Muscle of back (tissue), 11 donors: ENCODE data around the gene ZFPM1. TPM values are rescaled to one million over a fixed set of nuclear protein-coding genes. Genes with fewer than 3 reads are reported as not detected.
A peak's percentile ranks its signal among the peaks of the same experiment; 100 is the strongest.

ENCODE experiments used
- DNase-seq, 3 donors: peaks; one replicate each; pipeline versions ENCODE4 v3.0.0 to v3.0.0-alpha.2; 2013
- polyA plus RNA-seq, 10 donors: library from polyadenylated mRNA; unstranded; fragments of 120-200 nt; gene quantifications; one replicate each; pipeline ENCODE4 v1.2.1, GENCODE V29; 2013; ENCODE audit not compliant: insufficient read length in 10 of 10

Gene ZFPM1
- polyA plus RNA-seq, 10 donors, result 1.1 to 2.7 (median 1.3) TPM

- no peak for DNase-seq
Observed at GRCh38 chr16:88448461-88449266, 4.4 kb upstream of the ZFPM1 start.

- no peak for DNase-seq
Observed at GRCh38 chr16:88449267-88449561, 3.9 kb upstream of the ZFPM1 start.

GRCh38 chr16:88451586-88452481, 1.2 kb upstream of the ZFPM1 start:
- DNase-seq, result no peak

GRCh38 chr16:88452482-88453216, 431 bp upstream of the ZFPM1 start:
- DNase-seq, result peak; percentile 93 to 98 (median 97)

GRCh38 chr16:88453611-88454522, 787 bp downstream of the ZFPM1 start:
- peak in 1 of 3 donors; percentile 55 for DNase-seq

- no peak for DNase-seq
Observed at GRCh38 chr16:88454523-88454947, 1.5 kb downstream of the ZFPM1 start.

- DNase-seq, result peak in 1 of 3 donors; percentile 62
Observed at GRCh38 chr16:88455610-88456355, 2.7 kb downstream of the ZFPM1 start.

GRCh38 chr16:88456356-88457292, 3.5 kb downstream of the ZFPM1 start:
- no peak for DNase-seq

GRCh38 chr16:88458039-88458772, 5.1 kb downstream of the ZFPM1 start:
- no peak for DNase-seq

- no peak for DNase-seq
Observed at GRCh38 chr16:88458773-88459235, 5.7 kb downstream of the ZFPM1 start.

- no peak for DNase-seq
Observed at GRCh38 chr16:88459366-88460073, 6.4 kb downstream of the ZFPM1 start.

GRCh38 chr16:88460496-88461330, 7.6 kb downstream of the ZFPM1 start:
- no peak for DNase-seq

- DNase-seq, result no peak
Observed at GRCh38 chr16:88461331-88462269, 8.5 kb downstream of the ZFPM1 start.

GRCh38 chr16:88462396-88462795, 9.3 kb downstream of the ZFPM1 start:
- no peak for DNase-seq

- DNase-seq, result no peak
Observed at GRCh38 chr16:88463411-88463810, 10.3 kb downstream of the ZFPM1 start.
